Stromal cell of bone marrow (primary cell): Measurements from ENCODE around the gene RUNX2.

ENCODE experiments used
- DNase-seq: peaks from one replicate; pipeline ENCODE4 v3.0.0-alpha.2; 2012; ENCODE audit warnings: low read depth

Gene RUNX2

GRCh38 chr6:45514454-45515230 is 186.5 kb downstream of the RUNX2 start:
- DNase-seq: no peak

DNA sequence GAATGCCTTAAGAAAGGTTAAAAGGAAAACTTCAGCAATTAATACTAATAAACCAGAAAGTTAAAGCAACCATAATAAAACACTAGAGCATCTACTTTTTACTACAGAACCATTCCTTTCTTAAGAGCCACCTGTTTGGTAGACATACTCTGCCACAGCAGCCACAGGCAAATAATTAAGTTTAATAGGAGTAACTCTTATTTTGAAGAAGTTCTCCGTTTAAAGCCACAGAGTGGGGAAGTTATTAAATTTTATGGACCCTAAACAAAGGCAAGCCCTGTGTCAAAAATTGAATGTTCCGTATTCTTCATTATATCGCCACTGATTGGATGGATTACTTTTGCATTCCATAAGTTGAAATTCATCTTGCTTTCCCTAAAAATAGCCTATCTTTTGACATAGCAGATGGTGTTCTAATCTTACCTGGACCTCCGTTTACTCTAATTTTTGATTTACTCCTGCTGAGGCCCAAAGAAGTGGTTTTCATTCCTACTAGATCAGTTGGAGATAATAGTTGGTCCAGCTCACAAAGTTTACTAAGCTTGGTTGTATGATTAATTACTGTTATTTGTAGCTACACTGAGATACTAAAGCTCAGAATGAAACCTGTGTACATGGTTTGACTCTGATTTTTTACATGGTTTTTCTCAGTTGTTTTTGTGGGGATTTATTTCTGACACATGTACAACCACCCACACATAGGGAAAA is 190.0 kb downstream of the RUNX2 start:
- no peak for DNase-seq

GRCh38 chr6:45521226-45521625 is 193.1 kb downstream of the RUNX2 start:
- no peak for DNase-seq

GRCh38 chr6:45522486-45522885 is 194.4 kb downstream of the RUNX2 start:
- DNase-seq: no peak

GRCh38 chr6:45527210-45527609 is 199.1 kb downstream of the RUNX2 start:
- DNase-seq: no peak

- DNase-seq: no peak
These were observed 204.0 kb downstream of the RUNX2 start for GRCh38 chr6:45531999-45532595.

- DNase-seq: peak; percentile 12
These were observed 204.6 kb downstream of the RUNX2 start for GRCh38 chr6:45532721-45533210.

- peak; percentile 17 for DNase-seq
These were observed 205.3 kb downstream of the RUNX2 start for GRCh38 chr6:45533386-45533785.

GRCh38 chr6:45535933-45536332 is 207.8 kb downstream of the RUNX2 start:
- no peak for DNase-seq

- peak; percentile 7 for DNase-seq
These were observed 209.4 kb downstream of the RUNX2 start for GRCh38 chr6:45537539-45537938.

DNA sequence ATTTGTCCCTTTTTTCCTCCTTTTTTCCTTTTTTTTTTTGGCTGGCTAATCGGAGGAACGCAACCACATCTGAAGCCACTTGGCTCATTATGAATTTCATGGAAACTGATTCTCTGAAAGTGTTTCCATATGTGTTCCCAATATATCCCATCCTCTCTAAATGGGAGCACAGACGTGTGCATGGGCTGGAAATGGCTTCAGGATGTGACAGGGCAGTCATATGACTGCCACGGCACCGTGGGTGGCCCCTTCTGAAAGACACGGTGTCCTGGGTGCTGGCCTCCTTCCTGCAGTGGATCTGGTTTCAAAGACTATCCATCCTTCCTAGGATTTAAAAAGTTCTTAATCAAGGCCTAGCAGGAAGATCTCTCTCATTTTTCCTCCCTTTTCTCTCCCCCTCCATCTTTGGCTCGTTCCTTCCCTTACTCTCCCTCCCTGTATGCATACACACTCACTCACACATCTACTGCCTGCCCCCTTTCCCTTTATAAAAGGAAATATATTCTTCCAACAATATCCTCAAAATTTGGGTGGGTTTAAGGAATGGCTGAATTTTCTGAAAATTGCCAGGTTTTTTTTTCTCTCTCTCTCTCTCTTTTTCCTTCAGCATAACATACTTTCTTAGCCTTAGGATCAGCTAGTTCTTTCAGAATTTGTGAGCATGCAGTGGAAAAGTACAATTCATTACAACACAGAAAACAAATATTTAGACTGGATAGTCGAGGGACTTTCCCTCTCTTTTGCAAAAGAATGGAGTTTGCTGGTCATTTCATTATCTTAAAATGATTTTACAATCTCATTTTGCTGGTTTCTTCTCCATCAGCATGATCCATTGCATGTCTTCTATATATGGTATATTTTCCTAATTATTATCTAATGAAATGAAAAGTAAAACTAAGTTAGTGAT is 210.8 kb downstream of the RUNX2 start:
- DNase-seq: peak; percentile 13

- DNase-seq: no peak
These were observed 212.3 kb downstream of the RUNX2 start for GRCh38 chr6:45540375-45540920.

GRCh38 chr6:45541934-45542333 is 213.8 kb downstream of the RUNX2 start:
- DNase-seq: no peak

GRCh38 chr6:45543298-45544235 is 215.4 kb downstream of the RUNX2 start:
- DNase-seq: no peak

GRCh38 chr6:45545416-45545815 is 217.3 kb downstream of the RUNX2 start:
- DNase-seq: no peak

GRCh38 chr6:45548657-45549515 is 220.8 kb downstream of the RUNX2 start:
- no peak for DNase-seq

DNA sequence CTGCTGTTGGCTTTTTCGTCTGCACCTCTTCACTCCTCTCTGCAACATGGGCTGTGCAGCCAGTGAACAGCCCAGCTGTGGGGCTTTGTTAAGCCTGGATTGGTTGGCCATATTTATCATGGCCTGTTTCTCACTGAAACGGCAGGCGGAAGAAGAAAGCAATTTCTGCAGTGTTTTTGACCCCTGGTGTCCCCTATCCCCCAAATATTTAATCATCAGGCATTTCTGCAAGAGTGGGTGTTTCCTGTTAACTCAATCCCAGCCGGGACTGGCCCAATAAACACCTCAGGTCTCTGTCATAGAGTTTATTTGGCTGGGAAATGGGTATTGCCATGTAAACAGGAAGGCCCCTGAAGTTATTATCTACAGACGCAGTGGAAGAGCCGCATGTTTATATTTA is 224.4 kb downstream of the RUNX2 start:
- no peak for DNase-seq

- DNase-seq: no peak
These were observed 225.7 kb downstream of the RUNX2 start for GRCh38 chr6:45553730-45554344.

GRCh38 chr6:45554591-45554990 is 226.5 kb downstream of the RUNX2 start:
- DNase-seq: no peak
